ENCODE measurements around the gene ETFBKMT.

ETFBKMT gene

DNA sequence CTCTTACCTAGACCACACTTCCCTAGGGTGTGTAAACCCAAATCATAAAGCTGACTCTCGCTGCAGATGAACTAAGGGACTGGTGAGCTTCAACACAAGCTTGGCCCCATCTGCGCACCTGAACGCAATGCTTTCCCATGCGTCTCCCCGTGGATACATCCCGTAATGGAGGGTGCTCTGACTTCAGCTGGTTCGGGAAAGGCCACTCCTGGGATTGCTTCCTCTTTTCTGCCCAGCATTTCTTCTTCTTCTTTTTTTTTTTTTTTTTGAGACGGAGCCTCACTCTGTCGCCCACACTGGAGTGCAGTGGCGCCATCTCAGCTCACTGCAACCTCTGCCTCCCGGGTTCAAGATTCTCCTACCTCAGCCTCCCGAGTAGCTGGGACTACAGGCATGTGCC lies 27.7 kb upstream of the ETFBKMT start:
- no peaks in the 10 kb centered on the region for H3K9me3 ChIP-seq (replicated peaks; ENCODE audit: insufficient read depth, low read length)
- H3K36me3 ChIP-seq (replicated peaks; ENCODE audit: insufficient read depth, low read length) = no peaks in the 10 kb centered on the region
- H3K4me1 ChIP-seq (ENCODE audit: low read length) = no peaks in the 10 kb centered on the region
- no peak overlapping the region for H3K4me3 ChIP-seq (ENCODE audit: low read length)
- no peaks in the 10 kb centered on the region for H3K27me3 ChIP-seq (replicated peaks; ENCODE audit: insufficient read depth, low read length)
- no peak overlapping the region for H3K27ac ChIP-seq (ENCODE audit: low read length)
- H3K9me2 ChIP-seq (replicated peaks; ENCODE audit: insufficient read depth, low read length) = no peaks in the 10 kb centered on the region
- DNase-seq = no peak
- no peak overlapping the region for H2AFZ ChIP-seq (ENCODE audit: low read length)
- H3K79me2 ChIP-seq (ENCODE audit: low read length) = no peaks in the 10 kb centered on the region
- H3K9ac ChIP-seq (ENCODE audit: low read length) = no peak overlapping the region
- no peak overlapping the region for H3K4me2 ChIP-seq (ENCODE audit: low read depth, low read length)
- no peaks in the 10 kb centered on the region for H3F3A ChIP-seq (ENCODE audit: insufficient read depth, low read length)
- H4K20me1 ChIP-seq (ENCODE audit: insufficient read depth, low read length) = no peaks in the 10 kb centered on the region
- no peak for TF ChIP-seq EZH2phosphoT487 (IDR thresholded peaks at IDR 0.05; ENCODE audit: low read length)
- TF ChIP-seq EZH2 (optimal IDR thresholded peaks at IDR 0.05; ENCODE audit: low read depth, low read length) = no peak
- TF ChIP-seq, protein P1, sequence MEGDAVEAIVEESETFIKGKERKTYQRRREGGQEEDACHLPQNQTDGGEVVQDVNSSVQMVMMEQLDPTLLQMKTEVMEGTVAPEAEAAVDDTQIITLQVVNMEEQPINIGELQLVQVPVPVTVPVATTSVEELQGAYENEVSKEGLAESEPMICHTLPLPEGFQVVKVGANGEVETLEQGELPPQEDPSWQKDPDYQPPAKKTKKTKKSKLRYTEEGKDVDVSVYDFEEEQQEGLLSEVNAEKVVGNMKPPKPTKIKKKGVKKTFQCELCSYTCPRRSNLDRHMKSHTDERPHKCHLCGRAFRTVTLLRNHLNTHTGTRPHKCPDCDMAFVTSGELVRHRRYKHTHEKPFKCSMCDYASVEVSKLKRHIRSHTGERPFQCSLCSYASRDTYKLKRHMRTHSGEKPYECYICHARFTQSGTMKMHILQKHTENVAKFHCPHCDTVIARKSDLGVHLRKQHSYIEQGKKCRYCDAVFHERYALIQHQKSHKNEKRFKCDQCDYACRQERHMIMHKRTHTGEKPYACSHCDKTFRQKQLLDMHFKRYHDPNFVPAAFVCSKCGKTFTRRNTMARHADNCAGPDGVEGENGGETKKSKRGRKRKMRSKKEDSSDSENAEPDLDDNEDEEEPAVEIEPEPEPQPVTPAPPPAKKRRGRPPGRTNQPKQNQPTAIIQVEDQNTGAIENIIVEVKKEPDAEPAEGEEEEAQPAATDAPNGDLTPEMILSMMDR (IDR thresholded peaks at IDR 0.05; ENCODE audit: low read length) = no peak

DNA sequence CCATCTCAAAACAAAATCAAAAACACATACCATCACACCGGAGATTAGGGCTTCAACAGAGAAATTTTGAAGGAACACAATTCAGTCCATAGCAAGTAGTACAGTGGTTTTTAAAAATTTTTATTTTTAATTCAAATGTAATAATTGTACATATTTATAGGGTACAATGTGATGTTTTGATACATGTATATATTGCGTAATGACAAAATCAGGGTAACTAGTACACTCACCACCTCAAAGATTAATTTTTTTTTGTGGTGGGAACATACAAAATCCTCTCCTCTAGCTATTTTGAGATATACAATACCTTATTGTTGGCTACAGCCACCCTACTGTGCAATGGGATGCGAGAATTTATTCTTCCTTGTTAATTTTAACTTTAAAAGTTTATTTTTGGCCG lies 26.0 kb upstream of the ETFBKMT start:
- H3K9me3 ChIP-seq (replicated peaks; ENCODE audit: insufficient read depth, low read length) = no peaks in the 10 kb centered on the region

DNA sequence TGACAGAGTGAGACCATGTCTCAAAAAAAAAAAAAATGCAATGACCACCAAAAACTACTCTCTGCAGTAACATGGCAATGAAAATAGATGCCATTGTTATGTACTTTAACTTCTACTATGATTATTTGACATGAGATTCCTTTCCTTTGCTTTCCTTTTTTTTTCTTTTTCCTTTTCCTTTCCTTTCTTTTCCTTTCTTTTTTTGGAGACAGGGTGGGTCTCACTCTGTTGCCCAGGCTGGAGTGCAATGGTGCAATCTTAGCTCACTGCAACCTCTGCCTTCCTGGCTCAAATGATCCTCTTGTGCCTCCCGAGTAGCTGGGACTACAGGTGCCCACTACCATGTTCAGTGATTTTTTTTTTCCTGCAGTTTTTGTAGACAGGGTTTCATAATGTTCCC lies 24.9 kb upstream of the ETFBKMT start:
- Histone ChIP-seq H3K79me2 (ENCODE audit: low read length) (no peaks in the 10 kb centered on the region), H3K27me3 (replicated peaks; ENCODE audit: insufficient read depth, low read length) (no peaks in the 10 kb centered on the region), H3K9ac (ENCODE audit: low read length) (no peak overlapping the region), H2AFZ (ENCODE audit: low read length) (no peak overlapping the region), H3K4me3 (ENCODE audit: low read length) (no peak overlapping the region), H3K4me2 (ENCODE audit: low read depth, low read length) (no peak overlapping the region), H3F3A (ENCODE audit: insufficient read depth, low read length) (no peaks in the 10 kb centered on the region), H3K9me2 (replicated peaks; ENCODE audit: insufficient read depth, low read length) (no peaks in the 10 kb centered on the region), H3K9me3 (replicated peaks; ENCODE audit: insufficient read depth, low read length) (no peaks in the 10 kb centered on the region), H4K20me1 (ENCODE audit: insufficient read depth, low read length) (no peaks in the 10 kb centered on the region), H3K27ac (ENCODE audit: low read length) (no peak overlapping the region), H3K4me1 (ENCODE audit: low read length) (no peaks in the 10 kb centered on the region), H3K36me3 (replicated peaks; ENCODE audit: insufficient read depth, low read length) (no peaks in the 10 kb centered on the region)
- no peak for TF ChIP-seq EZH2 (optimal IDR thresholded peaks at IDR 0.05; ENCODE audit: low read depth, low read length)
- no peak for TF ChIP-seq EZH2phosphoT487 (IDR thresholded peaks at IDR 0.05; ENCODE audit: low read length)
- TF ChIP-seq, protein P1 (IDR thresholded peaks at IDR 0.05; ENCODE audit: low read length) = no peak
- no peak for DNase-seq

More for the DNA sequence above, 26.0 kb upstream of the ETFBKMT start:
- no peak overlapping the region for H3K27ac ChIP-seq (ENCODE audit: low read length)
- H3K4me1 ChIP-seq (ENCODE audit: low read length) = no peaks in the 10 kb centered on the region
- DNase-seq = no peak
- no peak overlapping the region for H3K9ac ChIP-seq (ENCODE audit: low read length)
- no peaks in the 10 kb centered on the region for H3F3A ChIP-seq (ENCODE audit: insufficient read depth, low read length)
- H3K27me3 ChIP-seq (replicated peaks; ENCODE audit: insufficient read depth, low read length) = no peaks in the 10 kb centered on the region
- H3K4me3 ChIP-seq (ENCODE audit: low read length) = no peak overlapping the region
- TF ChIP-seq EZH2phosphoT487 (IDR thresholded peaks at IDR 0.05; ENCODE audit: low read length) = no peak
- no peak for TF ChIP-seq EZH2 (optimal IDR thresholded peaks at IDR 0.05; ENCODE audit: low read depth, low read length)
- TF ChIP-seq, protein P1 (IDR thresholded peaks at IDR 0.05; ENCODE audit: low read length) = no peak
- no peaks in the 10 kb centered on the region for H4K20me1 ChIP-seq (ENCODE audit: insufficient read depth, low read length)
- no peak overlapping the region for H2AFZ ChIP-seq (ENCODE audit: low read length)
- H3K36me3 ChIP-seq (replicated peaks; ENCODE audit: insufficient read depth, low read length) = no peaks in the 10 kb centered on the region
- no peaks in the 10 kb centered on the region for H3K9me2 ChIP-seq (replicated peaks; ENCODE audit: insufficient read depth, low read length)
- no peak overlapping the region for H3K4me2 ChIP-seq (ENCODE audit: low read depth, low read length)
- no peaks in the 10 kb centered on the region for H3K79me2 ChIP-seq (ENCODE audit: low read length)
